NCI-H187 treated with DMSO at 0.1 percent for 48 hours (cell line): ENCODE data around the gene SND1.

Experiments
- DNase-seq: peaks from one replicate; lab custom pipeline; 2025; lab: John Stamatoyannopoulos, UW

The SND1 gene

GRCh38 chr7:128041203-128041602, 389.2 kb downstream of the SND1 start:
- DNase-seq: no peak

GRCh38 chr7:128042012-128042411, 390.0 kb downstream of the SND1 start:
- DNase-seq: no peak

- DNase-seq: no peak
Measured at GRCh38 chr7:128044064-128044463, 392.1 kb downstream of the SND1 start.

- no peak for DNase-seq
Measured at GRCh38 chr7:128045158-128045557, 393.2 kb downstream of the SND1 start.

DNA sequence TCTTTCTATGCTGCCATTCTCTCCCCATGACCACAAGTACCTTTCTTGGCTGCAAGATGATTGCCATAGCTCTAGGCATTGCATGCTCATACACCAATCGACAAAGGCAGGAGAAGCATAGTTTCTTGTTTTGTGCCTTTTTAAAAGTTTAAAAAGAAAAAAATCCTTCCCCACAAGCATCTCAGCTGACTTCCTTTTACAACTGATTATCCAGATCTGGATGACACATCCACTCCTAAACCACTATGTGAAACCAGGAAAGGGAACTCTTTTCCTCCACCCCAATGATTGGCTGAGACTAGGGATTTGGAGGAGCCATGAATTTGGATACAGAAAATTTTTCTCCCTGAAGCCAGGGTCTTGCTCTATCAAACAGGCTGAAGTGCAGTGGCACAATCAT, 393.8 kb downstream of the SND1 start:
- DNase-seq: no peak

GRCh38 chr7:128052404-128052803, 400.4 kb downstream of the SND1 start:
- no peak for DNase-seq

DNA sequence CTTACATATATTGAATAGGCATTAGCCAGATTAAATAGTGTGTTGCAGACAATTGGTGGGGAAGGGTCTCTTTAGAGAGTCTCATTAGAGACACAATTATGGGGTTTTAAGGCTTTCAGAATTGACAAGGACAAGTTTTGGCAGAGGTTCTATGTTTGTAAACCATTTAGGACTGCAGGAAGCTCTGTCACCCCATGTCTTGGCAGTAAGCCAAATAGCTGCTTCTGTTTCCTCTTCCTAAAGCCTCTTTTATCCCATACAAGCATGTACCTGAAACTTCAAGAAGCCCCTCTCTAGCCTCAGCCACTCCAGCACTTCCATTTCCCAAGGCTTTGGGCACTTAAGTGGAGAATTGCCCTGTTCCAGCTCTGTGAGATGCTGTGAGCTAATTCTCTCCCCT, 401.0 kb downstream of the SND1 start:
- DNase-seq: no peak

DNA sequence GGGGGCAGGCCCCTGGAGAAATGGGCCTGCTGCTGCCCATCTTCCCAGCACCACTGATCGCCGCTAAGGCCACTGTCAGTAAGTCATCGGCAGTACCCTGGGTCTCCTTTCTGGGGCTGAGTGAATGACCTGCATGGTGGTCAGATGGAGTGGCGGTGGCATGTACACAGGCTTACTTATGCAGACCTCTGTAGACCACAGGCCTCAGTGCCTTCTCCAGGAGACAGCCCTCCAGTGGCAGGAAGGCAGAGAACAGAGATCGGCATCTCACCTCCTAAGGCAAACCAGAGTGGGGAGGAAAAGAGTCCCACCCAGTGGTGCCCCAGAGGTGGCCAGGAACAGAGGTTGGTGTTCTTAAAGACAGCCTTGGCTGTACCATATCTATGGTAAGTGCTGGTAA, 402.0 kb downstream of the SND1 start:
- no peak for DNase-seq

- no peak for DNase-seq
Measured at GRCh38 chr7:128054511-128054910, 402.5 kb downstream of the SND1 start.

- no peak for DNase-seq
Measured at GRCh38 chr7:128055637-128056036, 403.6 kb downstream of the SND1 start.

GRCh38 chr7:128056901-128057300, 404.9 kb downstream of the SND1 start:
- DNase-seq: no peak

- DNase-seq: no peak
Measured at GRCh38 chr7:128057909-128058308, 405.9 kb downstream of the SND1 start.

GRCh38 chr7:128059143-128059988, 407.4 kb downstream of the SND1 start:
- no peak for DNase-seq

DNA sequence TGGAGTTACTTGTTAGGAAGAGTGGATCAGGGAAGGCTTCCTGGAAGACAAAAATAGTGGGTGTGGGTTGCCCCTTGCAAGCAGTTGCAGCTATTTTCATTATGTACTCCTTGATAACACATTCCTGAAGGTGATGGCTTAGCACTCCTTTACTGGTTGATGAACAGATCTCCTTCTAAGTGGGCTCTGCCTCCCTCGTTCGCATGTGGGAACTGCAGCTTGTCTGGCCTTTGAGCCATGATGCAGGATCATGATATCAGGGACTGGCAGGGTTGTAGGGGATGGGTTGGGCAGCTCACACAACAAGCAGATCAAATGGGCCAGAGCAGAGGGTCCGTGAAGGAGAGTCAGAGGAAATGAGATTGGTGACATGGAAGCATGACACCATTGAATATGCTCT, 408.0 kb downstream of the SND1 start:
- DNase-seq: no peak

GRCh38 chr7:128063088-128063487, 411.1 kb downstream of the SND1 start:
- DNase-seq: no peak

- DNase-seq: no peak
Measured at GRCh38 chr7:128065872-128066271, 413.9 kb downstream of the SND1 start.

GRCh38 chr7:128066395-128066794, 414.4 kb downstream of the SND1 start:
- DNase-seq: no peak

DNA sequence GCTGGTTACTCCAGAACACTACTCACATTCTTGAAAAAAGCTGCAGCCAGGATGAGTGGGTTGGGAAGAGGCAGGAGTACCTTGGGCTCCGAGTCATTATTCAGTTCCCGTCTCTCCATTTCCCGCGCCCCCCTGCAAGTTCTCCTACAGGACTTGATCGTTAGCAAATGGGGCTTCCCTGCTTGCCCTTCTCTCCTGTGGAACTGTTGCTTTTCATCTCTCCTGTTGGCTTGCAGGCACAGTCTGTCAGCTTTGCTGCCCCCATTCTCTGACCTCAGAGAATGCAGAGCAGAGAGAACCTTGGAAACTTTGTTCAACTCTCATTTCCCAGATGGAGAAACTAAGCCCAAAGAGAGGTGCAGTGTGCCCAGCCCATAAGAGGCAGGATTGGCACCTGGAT, 414.9 kb downstream of the SND1 start:
- DNase-seq: no peak

- DNase-seq: no peak
Measured at GRCh38 chr7:128067983-128068382, 416.0 kb downstream of the SND1 start.

GRCh38 chr7:128068785-128069184, 416.8 kb downstream of the SND1 start:
- DNase-seq: no peak

- DNase-seq: no peak
Measured at GRCh38 chr7:128069373-128070364, 417.7 kb downstream of the SND1 start.

- no peak for DNase-seq
Measured at GRCh38 chr7:128071376-128071775, 419.4 kb downstream of the SND1 start.

DNA sequence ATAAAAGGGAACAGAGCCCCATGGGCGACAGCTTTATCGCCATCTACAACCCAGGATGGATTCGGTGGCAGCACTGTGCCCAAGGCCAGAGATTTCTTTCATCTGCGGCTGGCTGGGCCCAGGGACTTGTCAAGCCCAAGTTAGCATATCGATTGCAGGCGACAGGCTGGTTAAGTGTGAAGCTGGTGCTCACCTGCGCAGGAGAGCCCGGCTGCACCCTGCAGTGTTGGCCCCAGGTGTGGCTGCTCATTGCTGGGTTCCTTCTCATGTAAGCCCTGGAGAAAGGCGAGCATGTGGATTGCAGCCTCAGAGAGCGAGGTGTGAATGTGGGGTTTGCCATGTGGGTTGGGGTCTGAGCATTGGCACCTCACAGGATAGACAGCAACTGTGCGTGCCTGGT, 419.8 kb downstream of the SND1 start:
- DNase-seq: no peak
